ENCODE measurements around the gene CNFN. TPM values are rescaled to one million over a fixed set of nuclear protein-coding genes. Genes with fewer than 3 reads are reported as not detected.

CNFN gene
- total RNA-seq, 1 donor from 2014 or later: 5.7 TPM

DNA sequence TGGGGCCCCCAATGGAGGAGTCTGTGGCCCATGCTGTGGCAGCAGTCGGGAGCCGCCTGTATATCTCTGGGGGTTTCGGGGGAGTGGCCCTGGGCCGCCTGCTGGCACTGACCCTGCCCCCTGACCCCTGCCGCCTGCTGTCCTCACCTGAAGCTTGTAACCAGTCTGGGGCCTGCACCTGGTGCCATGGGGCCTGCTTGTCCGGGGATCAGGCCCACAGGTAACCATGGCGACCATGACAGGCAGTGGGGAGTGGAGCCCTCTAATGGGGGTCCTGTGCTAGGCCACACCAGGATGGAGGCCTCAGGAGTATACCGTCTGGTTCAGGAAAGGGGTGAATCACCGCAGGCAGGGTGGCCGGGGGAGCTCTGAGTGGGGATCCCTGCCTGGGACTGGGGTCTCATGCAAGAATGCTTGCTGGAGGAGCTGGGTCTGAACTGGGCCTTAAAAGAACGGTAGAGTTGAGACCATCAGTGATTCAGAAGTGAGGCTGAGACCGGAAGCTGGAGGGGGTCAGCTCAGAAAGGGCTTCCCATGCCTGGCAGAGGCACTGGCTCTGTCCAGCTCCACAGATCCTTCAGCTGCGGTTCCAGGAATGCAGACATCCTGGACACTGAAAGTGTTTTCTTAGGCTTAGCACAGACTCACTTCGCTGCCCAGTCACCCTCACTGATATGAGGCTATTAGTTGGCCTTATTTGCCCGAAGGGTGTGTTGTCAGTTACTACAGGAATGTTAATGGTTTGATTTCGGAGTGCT, 29.1 kb downstream of the CNFN start:
- no peak for DNase-seq (ENCODE audit: low read depth)
- no peak for TF ChIP-seq CTCF (conservative IDR thresholded peaks at IDR 0.05; ENCODE audit: low read depth, low read length)

GRCh38 chr19:42357290-42357689, 32.8 kb downstream of the CNFN start:
- no peak overlapping the region for H3K4me3 ChIP-seq (ENCODE audit: low read depth, low read length)
- no peak for TF ChIP-seq CTCF (conservative IDR thresholded peaks at IDR 0.05; ENCODE audit: low read depth, low read length)
- no peak for DNase-seq (ENCODE audit: low read depth)

More for the DNA sequence above, 29.1 kb downstream of the CNFN start:
- no peak overlapping the region for H3K4me3 ChIP-seq (ENCODE audit: low read depth, low read length)

DNA sequence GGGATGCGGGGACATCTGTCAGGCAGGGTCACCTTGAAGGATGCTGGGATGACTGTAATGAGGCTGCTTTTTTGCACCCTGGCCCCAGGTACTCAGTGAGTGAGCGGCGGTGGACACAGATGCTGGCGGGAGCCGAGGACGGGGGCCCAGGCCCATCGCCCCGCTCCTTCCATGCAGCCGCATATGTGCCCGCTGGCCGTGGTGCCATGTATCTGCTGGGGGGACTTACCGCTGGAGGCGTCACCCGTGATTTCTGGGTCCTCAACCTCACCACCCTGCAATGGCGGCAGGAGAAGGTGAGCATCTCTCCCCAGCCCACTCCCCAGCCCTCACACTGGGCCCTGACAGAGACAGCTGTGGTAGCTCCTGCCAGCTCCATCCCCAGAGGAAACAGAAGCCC, 33.4 kb downstream of the CNFN start:
- DNase-seq (ENCODE audit: low read depth): no peak
- TF ChIP-seq CTCF (conservative IDR thresholded peaks at IDR 0.05; ENCODE audit: low read depth, low read length): no peak
- no peak overlapping the region for H3K4me3 ChIP-seq (ENCODE audit: low read depth, low read length)

GRCh38 chr19:42355896-42356295, 34.2 kb downstream of the CNFN start:
- DNase-seq (ENCODE audit: low read depth): no peak
- no peak for TF ChIP-seq CTCF (conservative IDR thresholded peaks at IDR 0.05; ENCODE audit: low read depth, low read length)
- no peak overlapping the region for H3K4me3 ChIP-seq (ENCODE audit: low read depth, low read length)

- no peak overlapping the region for H3K4me3 ChIP-seq (ENCODE audit: low read depth, low read length)
- no peak for TF ChIP-seq CTCF (conservative IDR thresholded peaks at IDR 0.05; ENCODE audit: low read depth, low read length)
These were observed 36.6 kb downstream of the CNFN start for GRCh38 chr19:42353341-42354015.

GRCh38 chr19:42352301-42353259, 37.5 kb downstream of the CNFN start:
- no peak for TF ChIP-seq CTCF (conservative IDR thresholded peaks at IDR 0.05; ENCODE audit: low read depth, low read length)
- DNase-seq (ENCODE audit: low read depth): no peak
- no peak overlapping the region for H3K4me3 ChIP-seq (ENCODE audit: low read depth, low read length)

More at GRCh38 chr19:42353341-42354015, 36.6 kb downstream of the CNFN start:
- no peak for DNase-seq (ENCODE audit: low read depth)
